HEK293T (cell line): Measurements from ENCODE around the gene PGBD4.

ENCODE experiments used
- BHLHE40 ChIP-seq: fragments of 450-650 bp; IDR thresholded peaks from 2 replicates; pipeline ENCODE4 v1.6.1; 2016; ENCODE audit warnings: mild to moderate bottlenecking, moderate library complexity, borderline replicate concordance
- CTBP1 ChIP-seq: fragments of 450-650 bp; IDR thresholded peaks from 2 replicates; pipeline ENCODE4 v1.6.1; 2016; ENCODE audit warnings: borderline replicate concordance
- ELF4 ChIP-seq: fragments of 450-650 bp; IDR thresholded peaks from 2 replicates; pipeline ENCODE4 v1.6.1; 2017; ENCODE audit warnings: antibody characterized with exemption
- FOXA1 ChIP-seq: fragments of 450-650 bp; IDR thresholded peaks from 2 replicates; pipeline ENCODE4 v1.6.1; 2016; ENCODE audit warnings: mild to moderate bottlenecking
- FOXM1 ChIP-seq: fragments of 450-650 bp; IDR thresholded peaks from 2 replicates; pipeline ENCODE4 v1.6.1; 2017; ENCODE audit warnings: mild to moderate bottlenecking, borderline replicate concordance
- HDGF ChIP-seq: fragments of 450-650 bp; IDR thresholded peaks from 2 replicates; pipeline ENCODE4 v1.6.1; 2017; ENCODE audit warnings: antibody characterized with exemption, borderline replicate concordance
- L3MBTL2 ChIP-seq: fragments of 450-650 bp; conservative IDR thresholded peaks from 2 replicates; pipeline ENCODE4 v1.6.1; 2016; ENCODE audit warnings: mild to moderate bottlenecking
- LEF1 ChIP-seq: fragments of 450-650 bp; IDR thresholded peaks from 2 replicates; pipeline ENCODE4 v1.6.1; 2017; ENCODE audit warnings: mild to moderate bottlenecking, borderline replicate concordance
- NFRKB ChIP-seq: fragments of 450-650 bp; IDR thresholded peaks from 2 replicates; pipeline ENCODE4 v1.6.1; 2016; ENCODE audit warnings: mild to moderate bottlenecking, moderate library complexity
- SP1 ChIP-seq: fragments of 450-650 bp; IDR thresholded peaks from 2 replicates; pipeline ENCODE4 v1.6.1; 2017
- SUZ12 ChIP-seq: fragments of 450-650 bp; IDR thresholded peaks from 2 replicates; pipeline ENCODE4 v1.6.1; 2016; ENCODE audit warnings: mild to moderate bottlenecking
- TARDBP ChIP-seq: fragments of 450-650 bp; IDR thresholded peaks from 2 replicates; pipeline ENCODE4 v1.6.1; 2016
- ZNF384 ChIP-seq: fragments of 450-650 bp; IDR thresholded peaks from 2 replicates; pipeline ENCODE4 v1.6.1; 2016
- TF ChIP-seq, protein P1 (sequence below): fragments of 450-650 bp; IDR thresholded peaks from 2 replicates; pipeline ENCODE4 v1.6.1; 2016

DNA sequence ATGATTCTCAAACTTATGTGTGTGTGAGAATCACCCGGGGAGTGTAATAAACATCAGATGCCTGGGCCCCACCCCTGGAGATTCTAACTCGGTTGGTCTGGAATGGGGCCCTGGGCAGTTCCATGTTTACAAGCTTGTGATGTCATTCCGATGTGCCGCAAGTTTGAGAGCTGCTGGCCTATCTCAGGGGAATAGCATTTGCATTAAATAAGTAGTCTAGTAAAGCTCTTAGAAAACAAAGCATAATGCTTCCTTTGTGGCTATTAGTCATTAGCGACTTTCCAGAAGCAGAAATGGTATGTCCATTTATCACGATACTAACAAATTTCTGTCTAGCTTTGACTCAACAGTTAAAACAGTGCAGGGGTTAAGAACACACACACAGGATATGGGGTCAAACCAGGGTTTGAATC is 20.9 kb downstream of the PGBD4 start:
- TF ChIP-seq BHLHE40 (no peak), CTBP1 (no peak), ZNF384 (no peak), SP1 (no peak), SUZ12 (no peak), TARDBP (no peak), FOXA1 (no peak), L3MBTL2 (no peak), HDGF (no peak), ELF4 (no peak), FOXM1 (no peak), LEF1 (no peak), NFRKB (no peak)
- TF ChIP-seq, protein P1, sequence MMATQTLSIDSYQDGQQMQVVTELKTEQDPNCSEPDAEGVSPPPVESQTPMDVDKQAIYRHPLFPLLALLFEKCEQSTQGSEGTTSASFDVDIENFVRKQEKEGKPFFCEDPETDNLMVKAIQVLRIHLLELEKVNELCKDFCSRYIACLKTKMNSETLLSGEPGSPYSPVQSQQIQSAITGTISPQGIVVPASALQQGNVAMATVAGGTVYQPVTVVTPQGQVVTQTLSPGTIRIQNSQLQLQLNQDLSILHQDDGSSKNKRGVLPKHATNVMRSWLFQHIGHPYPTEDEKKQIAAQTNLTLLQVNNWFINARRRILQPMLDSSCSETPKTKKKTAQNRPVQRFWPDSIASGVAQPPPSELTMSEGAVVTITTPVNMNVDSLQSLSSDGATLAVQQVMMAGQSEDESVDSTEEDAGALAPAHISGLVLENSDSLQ, result no peak
